Hepatocyte (in vitro differentiated cells): ENCODE results near the gene DIAPH3.

Experiments
- EZH2 ChIP-seq: fragments of 200-600 bp; sonication (generic); IDR thresholded peaks from 2 replicates; pipeline ENCODE4 v1.6.1; 2016; ENCODE audit warnings: antibody characterized with exemption, mild to moderate bottlenecking, borderline replicate concordance
- TF ChIP-seq, protein P1 (sequence below): fragments of 200-600 bp; sonication (generic); IDR thresholded peaks from 2 replicates; pipeline ENCODE4 v1.5.1; 2016; ENCODE audit warnings: antibody characterized with exemption, mild to moderate bottlenecking; ENCODE audit not compliant: poor library complexity

GRCh38 chr13:59638404-59638803 is 525.3 kb downstream of the DIAPH3 start:
- TF ChIP-seq, protein P1, sequence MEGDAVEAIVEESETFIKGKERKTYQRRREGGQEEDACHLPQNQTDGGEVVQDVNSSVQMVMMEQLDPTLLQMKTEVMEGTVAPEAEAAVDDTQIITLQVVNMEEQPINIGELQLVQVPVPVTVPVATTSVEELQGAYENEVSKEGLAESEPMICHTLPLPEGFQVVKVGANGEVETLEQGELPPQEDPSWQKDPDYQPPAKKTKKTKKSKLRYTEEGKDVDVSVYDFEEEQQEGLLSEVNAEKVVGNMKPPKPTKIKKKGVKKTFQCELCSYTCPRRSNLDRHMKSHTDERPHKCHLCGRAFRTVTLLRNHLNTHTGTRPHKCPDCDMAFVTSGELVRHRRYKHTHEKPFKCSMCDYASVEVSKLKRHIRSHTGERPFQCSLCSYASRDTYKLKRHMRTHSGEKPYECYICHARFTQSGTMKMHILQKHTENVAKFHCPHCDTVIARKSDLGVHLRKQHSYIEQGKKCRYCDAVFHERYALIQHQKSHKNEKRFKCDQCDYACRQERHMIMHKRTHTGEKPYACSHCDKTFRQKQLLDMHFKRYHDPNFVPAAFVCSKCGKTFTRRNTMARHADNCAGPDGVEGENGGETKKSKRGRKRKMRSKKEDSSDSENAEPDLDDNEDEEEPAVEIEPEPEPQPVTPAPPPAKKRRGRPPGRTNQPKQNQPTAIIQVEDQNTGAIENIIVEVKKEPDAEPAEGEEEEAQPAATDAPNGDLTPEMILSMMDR: no peak
- TF ChIP-seq EZH2: no peak
